ENCODE data around the gene CKAP5.

Gene CKAP5

DNA sequence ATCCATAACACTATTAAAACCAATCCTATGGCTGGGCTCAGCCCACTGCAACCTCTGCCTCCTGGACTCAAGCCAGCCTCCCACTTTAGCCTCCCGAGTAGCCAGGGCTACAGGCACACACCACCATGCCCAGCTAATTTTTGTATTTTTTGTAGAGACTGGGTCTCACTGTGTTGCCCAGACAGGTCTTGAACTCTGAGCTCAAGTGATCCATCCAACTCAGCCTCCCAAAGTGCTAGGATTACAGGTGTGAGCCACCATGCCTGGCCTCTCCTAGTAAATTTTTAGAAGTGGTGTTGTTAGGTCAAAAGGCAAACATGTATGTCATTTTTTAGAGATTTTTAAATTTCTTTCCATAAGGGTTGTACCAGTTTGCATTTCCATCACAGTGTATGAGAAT is 112.8 kb downstream of the CKAP5 start:
- Mint-ChIP-seq H3K27me3 (no peaks in the 10 kb centered on the region), H3K4me3 (no peak overlapping the region), H3K9me3 (ENCODE audit: low read depth) (no peaks in the 10 kb centered on the region), H3K36me3 (no peaks in the 10 kb centered on the region), H3K4me1 (ENCODE audit: low read depth) (no peaks in the 10 kb centered on the region), H3K27ac (no peak overlapping the region)

DNA sequence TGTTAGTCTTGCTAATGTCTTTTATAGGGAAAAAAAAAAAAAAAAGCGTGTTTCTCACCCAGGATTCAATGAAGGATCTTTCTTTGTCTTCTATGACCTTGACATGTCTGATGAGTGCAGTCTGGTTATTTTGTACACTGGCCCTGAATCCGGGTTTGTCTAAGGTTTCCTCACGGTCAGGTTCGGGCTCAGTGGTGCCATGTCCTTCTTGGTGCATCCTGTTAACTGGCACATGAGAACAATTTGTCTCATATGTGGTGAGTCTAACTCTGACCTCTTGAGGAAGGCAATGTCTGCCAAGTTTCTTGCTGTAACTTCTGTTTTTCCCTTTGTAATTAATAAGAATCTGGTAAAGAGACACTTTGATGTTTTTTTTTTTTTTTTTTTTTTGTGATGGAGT is 114.5 kb downstream of the CKAP5 start:
- H3K9me3 Mint-ChIP-seq (ENCODE audit: low read depth) = no peaks in the 10 kb centered on the region
- H3K36me3 Mint-ChIP-seq = no peaks in the 10 kb centered on the region
- H3K27ac Mint-ChIP-seq = no peak overlapping the region
- no peak overlapping the region for H3K4me3 Mint-ChIP-seq
- no peaks in the 10 kb centered on the region for H3K27me3 Mint-ChIP-seq
- H3K4me1 Mint-ChIP-seq (ENCODE audit: low read depth) = no peaks in the 10 kb centered on the region

GRCh38 chr11:46729110-46730027 is 116.7 kb downstream of the CKAP5 start:
- Mint-ChIP-seq H3K36me3 (no peaks in the 10 kb centered on the region), H3K4me1 (ENCODE audit: low read depth) (no peaks in the 10 kb centered on the region), H3K9me3 (ENCODE audit: low read depth) (no peaks in the 10 kb centered on the region)

GRCh38 chr11:46728659-46729040 is 117.4 kb downstream of the CKAP5 start:
- H3K27me3 Mint-ChIP-seq = no peaks in the 10 kb centered on the region
- no peaks in the 10 kb centered on the region for H3K9me3 Mint-ChIP-seq (ENCODE audit: low read depth)
- H3K4me1 Mint-ChIP-seq (ENCODE audit: low read depth) = no peaks in the 10 kb centered on the region
- H3K36me3 Mint-ChIP-seq = no peaks in the 10 kb centered on the region
- H3K27ac Mint-ChIP-seq = no peak overlapping the region
- H3K4me3 Mint-ChIP-seq = no peak overlapping the region

More at GRCh38 chr11:46729110-46730027, 116.7 kb downstream of the CKAP5 start:
- H3K4me3 Mint-ChIP-seq = no peak overlapping the region
- no peak overlapping the region for H3K27ac Mint-ChIP-seq
- H3K27me3 Mint-ChIP-seq = no peaks in the 10 kb centered on the region

DNA sequence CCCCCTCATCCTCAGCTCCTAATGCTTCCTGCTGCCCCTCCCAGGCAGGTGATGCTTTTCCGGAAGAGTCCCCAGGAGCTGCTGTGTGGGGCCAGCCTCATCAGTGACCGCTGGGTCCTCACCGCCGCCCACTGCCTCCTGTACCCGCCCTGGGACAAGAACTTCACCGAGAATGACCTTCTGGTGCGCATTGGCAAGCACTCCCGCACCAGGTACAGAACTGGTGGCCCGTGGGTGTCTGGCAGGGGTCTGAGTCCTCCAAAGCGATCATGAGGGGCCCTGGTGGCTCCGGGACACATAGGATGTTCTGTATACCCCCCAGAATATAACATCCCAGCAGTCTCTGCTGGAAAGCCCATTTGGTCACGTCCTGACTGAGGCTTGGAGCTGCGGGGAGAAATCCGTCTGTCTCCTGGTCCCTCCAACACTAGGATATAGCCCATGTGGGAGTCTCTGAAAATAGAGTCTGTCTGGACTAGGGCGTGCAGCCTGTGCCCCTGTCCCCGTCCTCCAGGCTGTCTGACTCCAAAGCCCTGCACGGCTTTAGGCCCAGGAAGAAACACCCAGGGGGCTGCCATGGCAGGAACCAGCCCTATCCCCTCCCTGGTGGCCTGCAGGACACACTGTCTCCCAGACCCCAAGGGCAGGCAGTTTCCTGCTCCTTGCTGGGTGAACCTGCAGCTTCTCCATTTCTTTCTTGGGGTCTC is 118.0 kb downstream of the CKAP5 start:
- Mint-ChIP-seq H3K27ac (no peak overlapping the region), H3K4me3 (no peak overlapping the region), H3K4me1 (ENCODE audit: low read depth) (no peaks in the 10 kb centered on the region), H3K36me3 (no peaks in the 10 kb centered on the region), H3K9me3 (ENCODE audit: low read depth) (no peaks in the 10 kb centered on the region), H3K27me3 (no peaks in the 10 kb centered on the region)

DNA sequence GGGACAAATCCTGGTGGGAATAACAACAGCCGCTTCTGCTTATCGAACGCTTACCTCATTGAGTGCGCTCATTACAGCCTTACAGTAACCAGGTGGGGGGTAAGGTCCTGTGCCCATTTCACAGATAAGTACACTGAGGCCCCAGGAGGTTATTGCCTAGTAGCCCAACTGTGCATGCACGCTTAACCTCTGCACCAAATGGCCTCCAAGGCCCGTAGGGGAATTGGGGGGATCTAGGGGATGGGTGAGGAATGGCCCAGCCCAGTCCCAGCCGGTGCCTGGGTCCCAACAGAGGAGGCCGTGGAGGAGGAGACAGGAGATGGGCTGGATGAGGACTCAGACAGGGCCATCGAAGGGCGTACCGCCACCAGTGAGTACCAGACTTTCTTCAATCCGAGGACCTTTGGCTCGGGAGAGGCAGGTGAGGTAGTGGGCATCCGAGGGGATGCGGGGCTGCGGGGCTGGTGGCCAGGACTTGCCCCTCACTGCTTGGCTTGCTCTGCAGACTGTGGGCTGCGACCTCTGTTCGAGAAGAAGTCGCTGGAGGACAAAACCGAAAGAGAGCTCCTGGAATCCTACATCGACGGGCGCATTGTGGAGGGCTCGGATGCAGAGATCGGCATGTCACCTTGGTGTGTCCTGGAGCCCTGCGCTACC is 119.7 kb downstream of the CKAP5 start:
- no peaks in the 10 kb centered on the region for H3K36me3 Mint-ChIP-seq
- no peaks in the 10 kb centered on the region for H3K27me3 Mint-ChIP-seq
- no peaks in the 10 kb centered on the region for H3K4me1 Mint-ChIP-seq (ENCODE audit: low read depth)
- H3K9me3 Mint-ChIP-seq (ENCODE audit: low read depth) = no peaks in the 10 kb centered on the region
- no peak overlapping the region for H3K27ac Mint-ChIP-seq
- H3K4me3 Mint-ChIP-seq = no peak overlapping the region

DNA sequence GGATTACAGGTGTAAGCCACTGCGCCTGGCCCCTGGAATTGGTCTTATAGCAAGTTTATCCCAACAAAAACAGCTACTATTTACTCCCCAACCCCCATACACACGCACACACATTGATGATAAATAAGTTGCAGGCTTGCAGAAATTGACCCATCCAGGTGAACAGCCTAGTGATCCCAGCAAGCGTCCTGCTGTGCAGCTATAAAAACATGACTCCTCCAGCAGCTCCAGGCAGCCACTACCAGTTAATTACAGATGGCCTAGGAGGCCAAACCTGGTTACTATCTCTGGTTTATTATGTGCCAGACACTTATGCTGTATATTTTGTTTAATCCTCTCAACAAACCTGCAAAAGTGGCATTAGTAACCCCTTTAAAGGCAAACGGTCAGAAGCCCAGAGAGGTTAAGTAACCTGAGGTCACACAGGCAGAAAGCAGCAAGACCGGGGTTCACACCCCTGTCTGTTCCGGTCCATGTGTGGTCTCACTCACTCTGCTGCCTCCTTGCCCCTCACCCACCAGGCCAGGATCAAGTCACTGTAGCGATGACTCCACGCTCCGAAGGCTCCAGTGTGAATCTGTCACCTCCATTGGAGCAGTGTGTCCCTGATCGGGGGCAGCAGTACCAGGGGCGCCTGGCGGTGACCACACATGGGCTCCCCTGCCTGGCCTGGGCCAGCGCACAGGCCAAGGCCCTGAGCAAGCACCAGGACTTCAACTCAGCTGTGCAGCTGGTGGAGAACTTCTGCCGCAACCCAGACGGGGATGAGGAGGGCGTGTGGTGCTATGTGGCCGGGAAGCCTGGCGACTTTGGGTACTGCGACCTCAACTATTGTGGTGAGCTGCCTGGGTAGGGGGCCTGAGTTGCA is 120.5 kb downstream of the CKAP5 start:
- H3K27me3 Mint-ChIP-seq = no peaks in the 10 kb centered on the region
- no peaks in the 10 kb centered on the region for H3K9me3 Mint-ChIP-seq (ENCODE audit: low read depth)
- H3K27ac Mint-ChIP-seq = no peak overlapping the region
- H3K36me3 Mint-ChIP-seq = no peaks in the 10 kb centered on the region
- H3K4me1 Mint-ChIP-seq (ENCODE audit: low read depth) = no peaks in the 10 kb centered on the region
- H3K4me3 Mint-ChIP-seq = no peak overlapping the region

- Mint-ChIP-seq H3K36me3 (no peaks in the 10 kb centered on the region), H3K4me3 (no peak overlapping the region)
Measured at GRCh38 chr11:46724088-46724487, 122.0 kb downstream of the CKAP5 start.

GRCh38 chr11:46723359-46723680 is 122.8 kb downstream of the CKAP5 start:
- no peak overlapping the region for H3K27ac Mint-ChIP-seq
- H3K9me3 Mint-ChIP-seq (ENCODE audit: low read depth) = no peaks in the 10 kb centered on the region
- no peaks in the 10 kb centered on the region for H3K27me3 Mint-ChIP-seq
- no peaks in the 10 kb centered on the region for H3K4me1 Mint-ChIP-seq (ENCODE audit: low read depth)
- H3K4me3 Mint-ChIP-seq = no peak overlapping the region
- H3K36me3 Mint-ChIP-seq = no peaks in the 10 kb centered on the region

More at GRCh38 chr11:46724088-46724487, 122.0 kb downstream of the CKAP5 start:
- Mint-ChIP-seq H3K4me1 (ENCODE audit: low read depth) (no peaks in the 10 kb centered on the region), H3K27me3 (no peaks in the 10 kb centered on the region), H3K27ac (no peak overlapping the region), H3K9me3 (ENCODE audit: low read depth) (no peaks in the 10 kb centered on the region)

DNA sequence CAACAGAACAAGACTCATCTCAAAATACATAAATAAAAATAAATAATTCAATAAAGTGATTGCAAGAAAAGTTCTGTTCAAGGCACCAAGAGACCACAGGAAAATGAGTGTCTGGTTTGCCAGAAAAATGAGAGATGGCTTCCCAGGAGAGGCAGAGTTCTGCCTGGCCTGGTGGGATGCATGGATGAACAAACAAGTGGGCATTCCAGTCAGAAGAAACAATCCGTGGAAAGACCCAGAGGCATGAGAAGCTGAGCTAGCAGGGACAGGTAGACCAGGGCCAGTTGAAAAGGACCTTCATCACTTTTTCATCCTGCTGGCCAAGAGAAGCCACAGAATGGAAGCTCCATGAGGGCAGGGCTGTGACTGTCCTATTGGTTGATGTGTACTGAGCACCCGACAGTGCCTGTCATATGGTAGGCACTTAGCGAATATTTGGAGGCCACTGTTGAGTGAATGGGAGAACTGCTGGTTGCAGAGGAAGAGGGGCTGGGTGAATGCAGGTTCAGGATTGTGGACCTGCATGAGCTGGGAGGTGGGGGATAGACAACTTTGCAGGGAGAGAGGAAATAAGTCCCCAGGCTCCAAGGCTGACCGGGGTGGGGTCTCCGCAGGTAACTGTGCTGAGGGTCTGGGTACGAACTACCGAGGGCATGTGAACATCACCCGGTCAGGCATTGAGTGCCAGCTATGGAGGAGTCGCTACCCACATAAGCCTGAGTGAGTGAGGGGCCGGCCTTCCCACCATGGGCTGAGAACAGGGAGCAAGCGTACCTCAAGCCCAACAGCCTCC is 123.3 kb downstream of the CKAP5 start:
- Mint-ChIP-seq H3K36me3 (no peaks in the 10 kb centered on the region), H3K4me1 (ENCODE audit: low read depth) (peaks cover 2% of the 10 kb centered on the region), H3K27ac (no peak overlapping the region), H3K9me3 (ENCODE audit: low read depth) (no peaks in the 10 kb centered on the region), H3K27me3 (no peaks in the 10 kb centered on the region), H3K4me3 (no peak overlapping the region)

- H3K27ac Mint-ChIP-seq = no peak overlapping the region
- H3K27me3 Mint-ChIP-seq = no peaks in the 10 kb centered on the region
- no peaks in the 10 kb centered on the region for H3K36me3 Mint-ChIP-seq
- H3K4me3 Mint-ChIP-seq = no peak overlapping the region
- peaks cover 2% of the 10 kb centered on the region for H3K4me1 Mint-ChIP-seq (ENCODE audit: low read depth)
- H3K9me3 Mint-ChIP-seq (ENCODE audit: low read depth) = no peaks in the 10 kb centered on the region
Measured at GRCh38 chr11:46721286-46721685, 124.8 kb downstream of the CKAP5 start.

- H3K27ac Mint-ChIP-seq = no peak overlapping the region
- H3K4me3 Mint-ChIP-seq = no peak overlapping the region
- H3K9me3 Mint-ChIP-seq (ENCODE audit: low read depth) = no peaks in the 10 kb centered on the region
- H3K36me3 Mint-ChIP-seq = no peaks in the 10 kb centered on the region
- peaks cover 2% of the 10 kb centered on the region for H3K4me1 Mint-ChIP-seq (ENCODE audit: low read depth)
- H3K27me3 Mint-ChIP-seq = no peaks in the 10 kb centered on the region
Measured at GRCh38 chr11:46719543-46720218, 126.4 kb downstream of the CKAP5 start.

DNA sequence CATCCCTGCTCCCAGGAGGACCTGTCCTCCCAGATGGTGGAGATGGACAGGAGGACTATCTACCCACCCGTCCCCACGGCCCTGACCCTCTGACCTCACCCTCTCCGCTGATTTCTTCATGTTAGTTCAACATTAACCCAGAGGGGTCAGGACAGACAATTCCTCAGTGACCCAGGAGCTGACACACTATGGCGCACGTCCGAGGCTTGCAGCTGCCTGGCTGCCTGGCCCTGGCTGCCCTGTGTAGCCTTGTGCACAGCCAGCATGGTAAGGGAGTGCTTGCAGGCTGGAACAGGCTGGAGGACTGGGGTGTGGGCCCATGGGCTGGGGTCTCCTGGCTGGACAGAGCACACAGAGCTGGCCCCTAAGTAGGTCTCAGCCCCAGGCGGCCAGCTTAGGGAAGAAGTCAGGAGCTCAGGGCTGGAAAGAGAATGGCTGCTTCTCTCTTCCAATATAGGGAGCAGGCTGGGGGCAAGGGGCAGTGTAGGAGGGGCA is 127.0 kb downstream of the CKAP5 start, which contains the start of gene F2:
Gene F2, plus strand, starts transcription at position 166 of the 495 bp plus-strand sequence. Its CDS starts 23 bp downstream, at position 189.
- no peak within 1 kb of the TSS for H3K27ac Mint-ChIP-seq
- peaks cover 2% of the 10 kb centered on the region for H3K4me1 Mint-ChIP-seq (ENCODE audit: low read depth)
- H3K27me3 Mint-ChIP-seq = no peaks in the 10 kb centered on the region

More for the DNA sequence above, 127.0 kb downstream of the CKAP5 start, which contains the start of gene F2:
- H3K36me3 Mint-ChIP-seq = no peaks in the 10 kb centered on the region
- H3K4me3 Mint-ChIP-seq = no peak within 1 kb of the TSS
- no peaks in the 10 kb centered on the region for H3K9me3 Mint-ChIP-seq (ENCODE audit: low read depth)
